Frontal cortex (tissue), 4 donors: ENCODE results near the gene HEYL. TPM values are rescaled to one million over a fixed set of nuclear protein-coding genes. Genes with fewer than 3 reads are reported as not detected.
A peak's percentile ranks its signal among the peaks of the same experiment; 100 is the strongest.

ENCODE experiments used
- DNase-seq, 2 donors: peaks; one replicate each; pipeline ENCODE4 v3.0.0; 2012; ENCODE audit warnings: low spot score in 2 of 2
- FAIRE-seq: peaks from 2 replicates; lab custom pipeline; 2012; peaks lifted over from hg19 to GRCh38; lab: Jason Lieb, UNC
- total RNA-seq: library from RNA; depleted of rRNA; stranded (reverse); fragments of >200 nt; gene quantifications from one replicate; pipeline ENCODE4 v1.2.3, GENCODE V29; 2014
- donor health status: control.
- donor health status: control.
- donor health status: control.

The HEYL gene
- 0.41 TPM for total RNA-seq

DNA sequence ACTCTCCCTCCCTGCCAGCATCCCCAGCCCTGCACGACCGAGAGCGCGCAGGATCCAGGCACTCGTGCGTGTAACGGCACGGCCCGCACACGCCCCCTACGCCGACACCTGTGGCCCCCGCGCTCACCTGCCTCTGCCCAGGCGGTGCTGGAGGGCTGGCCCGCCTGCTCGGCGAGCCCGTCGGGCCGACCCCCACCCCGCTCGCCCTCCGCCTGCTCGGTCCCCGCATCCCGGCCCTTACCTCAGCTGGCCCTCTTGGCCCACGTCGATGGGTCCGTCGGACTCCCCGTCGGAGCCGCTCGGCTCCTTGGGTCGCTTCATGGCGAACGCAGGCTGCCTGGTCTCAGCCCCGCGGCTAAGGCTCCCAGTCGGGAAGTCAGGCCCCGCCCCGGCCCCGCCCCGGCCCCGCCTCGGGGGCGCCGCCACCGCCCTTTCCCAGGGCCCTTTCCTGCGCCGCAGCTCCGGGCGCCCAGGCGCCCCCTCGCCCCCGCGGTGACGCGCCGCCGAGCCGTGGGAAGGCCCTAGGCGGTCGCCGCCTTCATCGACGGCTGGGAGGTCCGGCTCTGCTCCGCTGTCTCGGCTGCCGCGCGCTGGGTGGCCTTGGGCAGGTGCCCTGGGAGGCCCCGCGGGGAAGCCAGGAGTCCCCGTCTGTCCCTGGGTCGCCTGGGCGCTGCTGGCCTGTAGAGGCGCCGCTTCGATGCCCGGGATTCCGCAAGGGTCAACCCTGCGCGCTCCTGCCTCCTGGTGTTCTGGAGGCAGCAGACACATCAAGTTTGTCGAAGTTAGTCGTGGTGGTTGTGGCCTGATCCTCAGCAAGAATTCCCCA lies at the start of gene HEYL:
Gene HEYL (minus strand): TSS at position 339 of the 826 bp plus-strand sequence. CDS start 18 bp downstream, at position 321.
- DNase-seq (peak in 1 of 2 donors; percentile 51), FAIRE-seq (no peak)

DNA sequence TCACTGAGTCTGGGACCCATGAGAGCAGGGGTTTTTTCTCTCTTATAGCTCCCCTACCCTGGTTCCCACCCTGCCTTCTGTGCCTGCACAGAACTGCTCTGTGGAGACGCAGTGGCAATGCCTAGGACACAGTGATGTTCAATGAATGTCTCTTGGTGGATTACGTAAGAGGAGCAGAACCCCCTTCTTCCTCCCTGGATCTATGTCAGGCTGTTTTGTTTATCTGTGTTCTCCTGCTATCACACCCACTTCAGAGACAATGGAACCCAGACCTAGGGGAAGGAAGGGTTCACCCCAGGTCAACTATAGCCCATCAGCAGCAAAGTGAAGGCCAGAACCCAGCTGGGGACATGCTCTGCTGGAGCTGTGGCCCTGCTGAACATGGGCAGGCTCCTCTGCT lies 49.8 kb upstream of the HEYL start:
- DNase-seq (no peak), FAIRE-seq (no peak)

DNA sequence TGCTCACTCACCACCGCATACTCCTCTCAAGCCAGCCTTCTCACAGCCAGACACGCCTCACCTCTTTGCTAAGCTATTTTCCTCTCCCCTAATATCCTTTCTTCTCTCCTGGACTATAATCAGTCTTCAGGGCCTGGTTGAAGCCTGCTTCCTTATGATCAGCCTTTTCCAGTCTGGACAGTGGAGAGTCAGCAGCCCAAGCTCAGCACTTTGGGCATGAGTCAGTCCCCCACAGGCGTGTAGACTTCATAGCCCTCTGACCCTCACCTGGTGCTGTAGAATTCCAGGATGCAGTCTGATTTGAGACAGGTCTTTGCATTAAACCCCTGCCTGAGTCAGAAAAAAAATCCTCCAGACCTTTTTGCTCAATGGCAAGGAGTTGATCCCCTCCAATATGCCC lies 49.3 kb upstream of the HEYL start:
- no peak for FAIRE-seq
- DNase-seq, result no peak

DNA sequence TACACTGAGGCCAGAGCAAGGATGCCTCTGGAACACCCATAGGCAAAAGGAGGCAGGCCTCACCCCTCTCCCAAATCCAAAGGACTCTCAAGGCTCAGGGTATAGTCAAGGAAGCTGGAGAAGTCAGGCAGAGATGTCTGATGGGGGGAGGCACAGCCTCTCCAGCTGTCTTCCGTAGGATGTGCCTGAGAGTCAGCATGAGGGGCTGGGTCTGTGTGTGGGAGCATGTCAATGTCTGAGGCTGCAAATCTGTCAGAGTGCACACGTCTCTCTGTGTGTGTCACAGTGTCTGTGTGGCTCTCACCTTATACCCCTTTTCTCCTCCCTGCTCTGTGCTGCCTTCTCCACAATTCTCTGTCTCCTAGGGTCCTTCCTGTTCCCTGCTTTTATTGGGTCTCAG lies 47.8 kb upstream of the HEYL start:
- FAIRE-seq (no peak), DNase-seq (no peak)

DNA sequence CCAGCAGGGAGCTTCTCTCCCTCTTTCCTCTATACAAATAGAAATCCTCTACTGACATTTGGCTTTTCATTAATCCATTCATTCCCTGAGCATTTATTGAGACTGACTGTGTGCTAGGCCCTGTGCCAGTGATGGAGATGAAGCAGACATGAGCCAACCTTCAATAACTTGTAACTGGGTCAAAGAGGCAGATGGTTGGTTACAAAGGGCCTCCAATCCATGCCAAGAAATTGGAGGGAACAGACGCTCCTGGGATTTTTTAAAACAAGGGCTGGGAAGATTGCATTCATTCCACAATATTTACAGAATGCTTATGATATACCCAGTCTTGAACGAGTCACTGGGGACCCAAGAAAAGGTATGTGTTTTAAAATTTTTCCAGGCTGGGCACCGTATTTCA lies 45.6 kb upstream of the HEYL start:
- DNase-seq, result no peak

DNA sequence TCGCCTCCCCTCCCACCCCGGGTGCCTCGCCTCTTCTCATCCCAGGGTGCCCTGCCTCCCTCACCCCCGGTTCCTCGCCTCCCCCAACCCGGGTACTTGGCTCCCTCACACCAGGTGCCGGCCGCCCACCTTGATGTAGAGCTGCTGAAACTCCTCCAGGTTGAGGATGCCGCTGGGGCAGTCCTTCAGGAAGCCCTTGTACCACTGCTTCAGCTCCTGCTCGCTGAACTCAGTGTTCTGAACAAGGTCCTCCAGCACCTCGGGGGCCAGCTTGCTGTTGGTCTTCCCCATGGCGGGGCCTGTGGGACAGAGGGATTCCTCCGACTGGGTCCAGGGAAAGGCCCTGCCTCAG lies 44.8 kb upstream of the HEYL start:
- DNase-seq (no peak), FAIRE-seq (no peak)

More for the DNA sequence above, 45.6 kb upstream of the HEYL start:
- FAIRE-seq, result no peak

DNA sequence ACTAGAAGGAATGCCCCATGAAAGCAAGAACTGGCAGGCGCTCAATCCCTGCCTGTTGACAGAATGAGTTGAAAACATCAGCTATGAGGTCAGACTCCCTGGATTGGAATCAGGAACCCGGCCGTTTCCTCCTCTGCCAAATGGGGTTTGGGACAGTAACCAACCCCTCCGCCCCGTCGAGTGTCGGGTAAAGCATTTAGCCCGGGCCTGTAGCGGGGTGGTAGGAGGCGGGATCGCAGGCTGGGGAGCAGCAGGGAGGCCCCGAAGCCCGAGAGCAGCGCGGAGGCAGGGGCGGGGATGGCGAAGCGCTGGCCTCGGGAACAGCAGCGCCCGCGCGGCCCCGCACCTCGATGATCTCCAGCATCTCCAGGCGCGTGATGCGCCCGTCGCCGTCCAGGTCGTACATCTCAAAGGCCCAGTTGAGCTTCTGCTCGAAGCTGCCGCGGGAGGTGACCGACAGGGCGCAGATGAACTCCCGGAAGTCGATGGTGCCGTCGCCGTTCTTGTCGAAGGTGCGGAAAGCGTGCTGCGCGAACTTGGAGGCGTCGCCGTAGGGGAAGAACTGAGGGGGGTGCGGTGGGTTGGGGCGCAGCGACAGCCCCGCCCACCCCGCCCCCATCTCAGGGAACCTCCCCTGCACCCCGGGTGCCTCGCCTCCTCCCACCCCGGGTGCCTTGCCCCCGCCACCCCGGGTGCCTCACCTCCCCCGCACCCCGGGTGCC lies 44.3 kb upstream of the HEYL start:
- no peak for FAIRE-seq
- no peak for DNase-seq

DNA sequence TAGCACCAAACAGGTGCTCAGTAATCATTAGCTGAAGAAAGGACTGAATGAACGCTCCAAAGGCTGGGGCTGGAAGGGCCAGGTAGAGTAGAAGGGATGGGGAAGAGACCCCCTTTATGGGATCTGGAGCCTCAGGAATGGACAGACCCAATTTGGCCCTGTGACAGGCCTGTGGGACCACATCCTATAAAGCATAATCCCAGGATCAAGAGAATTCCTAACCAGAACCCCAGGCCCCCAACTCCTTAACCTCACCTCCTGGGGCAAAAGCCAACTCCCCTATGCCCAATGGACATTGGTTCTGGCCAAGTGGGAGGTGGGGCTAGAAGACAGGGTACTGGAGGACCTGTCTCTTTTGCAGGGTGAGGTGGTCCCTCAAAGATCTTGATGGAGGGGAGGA lies 42.6 kb upstream of the HEYL start:
- FAIRE-seq (no peak), DNase-seq (no peak)

DNA sequence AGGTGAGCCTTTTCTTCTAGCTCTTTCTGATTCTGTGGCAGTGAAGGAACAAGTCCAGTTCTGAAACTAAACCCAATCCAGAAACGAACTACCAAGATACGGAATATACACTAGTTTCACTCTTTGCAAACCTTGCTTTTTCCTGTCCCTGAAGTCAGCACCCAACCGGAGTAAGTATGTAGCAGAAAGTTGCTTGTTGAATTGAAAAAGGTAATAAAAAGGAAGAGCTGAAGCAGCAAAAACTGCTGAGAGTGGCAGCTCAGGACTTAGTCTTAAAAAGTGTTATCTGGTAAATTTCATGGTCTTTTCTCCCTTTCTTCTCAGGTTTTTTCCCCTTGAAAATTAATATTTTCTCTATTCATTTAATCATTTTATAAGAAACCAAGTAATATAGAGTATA lies 41.9 kb upstream of the HEYL start:
- DNase-seq, result no peak
- FAIRE-seq, result no peak

DNA sequence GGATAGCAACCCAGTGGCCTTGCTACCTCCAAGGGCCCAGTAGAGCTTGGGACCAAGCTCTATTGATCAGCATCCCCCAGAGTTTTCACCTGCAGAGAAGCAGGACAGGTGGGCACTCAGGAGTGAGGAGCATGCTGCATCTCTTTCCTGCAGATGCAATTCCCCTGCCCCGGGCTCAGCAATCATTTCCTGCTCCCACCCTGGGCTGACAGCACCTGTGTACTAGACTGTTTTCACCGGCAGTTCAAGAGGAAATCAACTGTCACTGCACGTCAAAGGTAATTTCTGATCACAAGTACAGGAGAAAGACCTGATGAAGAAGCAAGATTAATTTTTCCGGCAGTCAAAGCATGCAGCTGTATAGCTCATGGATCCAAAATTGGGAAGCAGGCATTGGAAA lies 41.3 kb upstream of the HEYL start:
- DNase-seq (no peak), FAIRE-seq (no peak)

DNA sequence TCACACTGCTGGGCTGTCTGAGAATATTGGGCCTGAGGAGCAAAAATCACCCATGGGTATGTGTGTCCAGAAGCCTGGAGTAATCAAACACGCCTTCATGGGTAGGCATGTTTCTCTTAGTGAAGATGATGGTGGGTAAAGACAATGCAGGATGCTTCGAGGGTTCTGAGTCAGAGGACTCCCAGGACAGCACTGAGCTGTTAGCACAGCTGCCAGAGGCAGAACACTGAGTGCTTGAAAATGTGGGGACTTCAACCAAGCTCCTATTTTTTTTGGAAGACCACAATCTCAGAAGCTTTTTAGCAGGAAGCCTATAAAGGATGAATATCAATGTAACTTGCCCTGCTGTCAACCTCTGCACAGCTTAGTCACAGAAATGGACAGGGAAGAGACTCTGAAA lies 40.4 kb upstream of the HEYL start:
- FAIRE-seq (no peak), DNase-seq (no peak)

DNA sequence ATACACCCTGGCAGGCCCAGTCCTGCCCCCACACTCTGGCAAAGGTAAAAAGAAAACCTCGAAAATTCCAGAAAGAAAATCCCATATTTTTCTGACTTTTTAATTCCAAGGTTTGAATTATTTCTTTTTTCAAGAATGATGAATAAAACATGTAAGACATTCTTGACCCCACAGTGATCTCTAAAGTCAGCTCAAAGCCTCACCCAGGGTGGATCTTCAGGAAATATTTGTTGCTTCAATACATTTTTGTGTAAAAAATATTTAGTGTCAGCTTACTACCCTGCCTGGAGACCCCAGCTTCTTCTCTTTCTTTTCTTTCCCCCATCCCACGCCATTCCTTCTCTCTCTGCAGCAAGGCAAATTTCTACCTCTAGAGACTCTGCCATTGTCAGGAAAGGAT lies 39.4 kb upstream of the HEYL start:
- DNase-seq, result no peak
- FAIRE-seq, result no peak

DNA sequence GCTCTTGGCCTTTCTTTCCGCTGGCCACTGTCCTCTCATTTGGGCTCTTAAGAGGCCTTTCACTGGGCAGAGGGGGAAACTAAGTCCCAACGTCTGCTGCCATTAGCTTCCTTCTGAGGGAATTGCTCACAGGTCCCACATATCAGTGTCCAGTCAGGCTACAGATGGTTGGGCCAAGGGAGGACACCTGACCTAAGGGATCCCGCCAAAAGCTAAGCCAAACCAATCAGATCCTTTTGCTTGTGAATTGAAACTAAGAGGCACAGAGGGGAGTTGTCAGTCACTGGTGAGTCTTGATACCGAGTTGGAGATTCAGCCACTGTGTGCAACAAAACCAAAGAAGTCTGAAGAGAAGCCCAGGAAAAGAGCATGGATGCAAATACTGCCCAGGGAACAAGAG lies 38.2 kb upstream of the HEYL start:
- no peak for FAIRE-seq
- no peak for DNase-seq

DNA sequence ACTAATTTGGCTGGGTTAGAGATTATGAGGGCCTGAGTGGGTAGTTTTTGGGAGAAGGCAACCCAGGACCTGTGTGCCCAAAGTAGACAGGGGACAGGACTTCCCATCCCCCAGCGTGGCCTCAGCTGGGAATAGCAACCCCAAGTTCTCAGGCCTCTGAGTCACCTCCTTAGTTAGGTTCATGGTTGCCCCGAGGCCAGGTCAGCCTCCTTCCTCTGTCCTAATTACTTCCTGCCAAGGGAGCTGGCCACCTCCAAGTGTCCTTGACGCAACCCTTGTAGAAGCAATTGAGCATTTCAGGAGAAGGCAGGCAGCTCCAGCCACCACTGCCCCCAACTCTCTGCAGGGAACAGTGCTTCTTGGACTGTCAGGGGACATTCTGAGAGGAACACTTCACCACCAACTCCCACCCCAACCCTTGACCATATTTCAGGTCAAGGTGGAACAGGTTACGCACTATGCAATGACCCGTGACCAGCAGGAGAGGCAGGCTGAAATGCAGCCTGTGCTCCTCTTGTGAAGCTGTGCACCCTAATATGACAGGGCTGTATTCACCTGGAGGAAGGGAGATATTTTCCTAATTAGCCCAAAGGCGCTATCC lies 37.6 kb upstream of the HEYL start:
- FAIRE-seq (no peak), DNase-seq (no peak)

DNA sequence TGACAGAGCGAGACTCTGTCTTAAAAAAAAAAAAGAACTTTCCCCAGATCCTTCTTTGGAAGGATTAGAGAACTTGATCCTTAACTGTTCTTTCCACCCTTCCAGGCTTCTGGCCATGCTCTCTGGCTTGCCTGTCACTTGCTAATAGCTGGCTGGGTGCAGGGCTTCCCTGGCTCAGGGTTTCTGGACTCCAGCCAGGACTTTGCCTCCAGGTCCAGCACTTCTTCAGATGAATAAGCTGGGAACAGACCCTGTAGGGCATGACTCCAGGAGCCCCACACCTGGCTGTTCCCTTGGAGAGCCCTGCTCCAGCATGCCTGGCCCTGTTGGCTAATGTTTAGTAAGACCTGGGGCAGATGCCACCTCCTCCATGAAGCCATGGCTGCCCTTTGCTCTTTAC lies 35.8 kb upstream of the HEYL start:
- FAIRE-seq (no peak), DNase-seq (no peak)

DNA sequence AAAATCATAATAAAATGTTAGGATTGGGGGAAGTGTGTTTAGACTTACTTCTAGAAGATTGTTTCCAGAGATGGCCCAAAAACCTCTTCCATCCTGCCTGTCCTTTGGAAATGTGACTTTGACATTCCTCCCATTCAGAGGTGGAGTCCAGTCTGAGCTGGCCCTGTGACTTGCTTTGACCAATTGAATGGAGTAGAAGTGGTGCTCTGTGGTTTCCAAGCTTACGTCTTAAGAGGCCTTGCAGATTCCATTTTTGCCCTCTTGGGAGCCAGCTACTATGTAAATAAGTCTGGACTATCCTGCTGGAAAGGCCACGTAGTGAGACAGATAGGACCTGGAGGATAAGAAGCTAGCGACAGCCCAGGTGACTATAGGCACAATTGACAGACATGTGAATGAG lies 33.8 kb upstream of the HEYL start:
- FAIRE-seq (no peak), DNase-seq (no peak)

DNA sequence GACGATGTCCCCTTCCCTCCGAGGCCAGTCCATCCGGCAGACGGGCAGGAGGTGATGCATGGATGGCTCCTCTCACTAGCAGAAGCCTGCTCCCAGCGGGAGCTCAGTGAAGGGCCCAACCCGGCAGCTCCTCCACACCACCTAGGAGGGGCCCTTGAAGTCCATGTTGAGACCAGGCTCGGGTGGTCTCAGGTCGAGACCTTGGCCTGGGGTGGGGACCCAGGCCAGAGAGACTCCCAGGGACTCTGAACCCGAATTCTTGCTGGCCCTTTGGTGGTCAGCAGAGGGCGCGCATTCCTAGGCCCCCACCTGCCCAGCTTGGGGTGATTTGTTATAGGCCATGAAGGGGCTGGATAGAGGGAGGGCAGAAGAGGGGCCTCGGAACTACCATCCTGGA lies 33.1 kb upstream of the HEYL start:
- no peak for DNase-seq
- no peak for FAIRE-seq

DNA sequence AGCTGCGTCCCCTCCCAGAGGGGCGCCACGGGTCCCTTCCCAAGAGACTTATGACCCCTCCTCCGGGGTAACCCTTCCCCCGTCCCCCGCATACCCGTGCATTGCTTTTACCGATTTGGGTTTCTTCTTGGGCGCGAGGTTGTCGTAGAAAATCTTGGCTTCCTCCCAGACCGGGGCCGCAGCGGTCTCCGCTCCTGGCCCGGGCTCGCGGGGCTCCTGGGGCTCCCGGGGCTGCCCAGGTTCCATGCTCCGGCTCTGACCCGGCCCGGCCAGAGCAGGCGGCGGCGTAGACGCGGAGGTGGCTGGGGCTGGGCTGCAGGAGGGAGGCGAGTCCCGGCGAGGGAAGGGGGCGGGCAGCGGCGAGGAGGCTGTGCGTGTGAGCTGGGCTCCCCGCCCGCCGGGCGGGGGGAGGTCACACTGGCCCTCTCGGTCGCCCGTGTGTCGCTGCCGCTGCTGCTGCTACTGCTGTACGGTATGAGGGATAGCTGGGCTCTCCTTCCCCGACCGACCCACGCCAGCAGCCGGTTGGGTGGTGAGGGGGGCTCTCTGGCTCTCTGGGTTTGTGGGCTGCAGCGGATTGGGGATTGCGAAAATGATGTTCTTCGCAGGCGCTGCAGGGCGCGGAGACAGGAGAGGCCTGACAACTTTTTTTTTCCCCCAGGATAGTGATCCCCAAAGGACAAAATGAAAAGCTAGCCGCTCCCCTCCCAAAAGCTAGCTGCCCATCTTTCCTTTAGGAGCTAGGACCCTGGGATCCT lies 32.5 kb upstream of the HEYL start, which contains the start of gene NT5C1A:
Gene NT5C1A (minus strand): TSS at position 315 of the 758 bp plus-strand sequence. CDS start 69 bp downstream, at position 246.
- DNase-seq, result peak; percentile 58 to 72
- no peak for FAIRE-seq

DNA sequence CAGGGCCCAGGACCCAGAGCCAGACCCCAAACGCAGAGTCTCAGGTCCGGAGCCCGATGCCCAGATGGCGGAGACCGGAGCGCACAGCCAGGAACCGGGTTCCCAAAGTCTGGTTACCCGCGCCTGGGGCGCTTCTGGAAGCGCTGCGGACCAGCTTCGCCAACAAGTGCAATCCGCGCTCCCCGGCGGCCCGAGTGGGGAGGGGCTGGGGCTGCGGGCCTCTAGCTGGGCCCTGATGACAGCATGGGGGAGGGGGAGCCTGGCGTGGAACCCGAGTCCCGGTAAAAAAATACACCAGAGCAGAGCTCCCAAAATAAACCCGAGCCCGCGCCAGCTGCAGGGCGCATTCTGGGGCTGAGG lies 32.0 kb upstream of the HEYL start:
- no peak for FAIRE-seq
- peak in 1 of 2 donors; percentile 62 for DNase-seq

DNA sequence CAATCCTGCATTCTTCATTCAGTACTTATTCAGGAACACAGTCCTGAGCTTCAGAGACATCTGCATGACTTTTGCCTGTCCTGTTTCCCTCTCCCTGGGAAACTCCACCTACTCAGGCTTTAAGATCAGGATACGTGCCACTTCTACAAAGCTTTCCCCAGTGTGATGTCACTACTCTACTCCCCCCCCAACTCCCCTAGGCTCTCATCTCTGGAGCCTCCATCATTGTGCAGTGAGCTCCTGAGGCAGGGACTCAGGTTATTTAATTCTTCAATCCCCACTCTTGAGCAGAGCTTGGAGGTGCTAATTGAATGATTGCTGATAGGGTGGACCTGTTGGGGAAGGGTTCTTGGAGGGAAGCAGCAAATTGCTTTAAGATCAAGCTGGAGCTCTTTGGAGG lies 31.2 kb upstream of the HEYL start:
- FAIRE-seq (no peak), DNase-seq (no peak)
